Ovary (tissue), 9 donors: ENCODE data around the gene IL1R1. TPM values are rescaled to one million over a fixed set of nuclear protein-coding genes. Genes with fewer than 3 reads are reported as not detected.

Source experiments
- DNase-seq, 5 donors: peaks; one replicate each; pipeline ENCODE4 v3.0.0-alpha.2; 2019 to 2020
- H3K27ac ChIP-seq, 2 donors: fragments of 200-600 bp; one replicate each; pipeline versions ENCODE4 v1.5.1 to v1.8.0; 2019 to 2022
- H3K27me3 ChIP-seq: fragments of 200-600 bp; one replicate; pipeline ENCODE4 v1.8.0; 2022
- H3K36me3 ChIP-seq: fragments of 200-600 bp; sonication (generic); one replicate; pipeline ENCODE4 v1.5.1; 2019
- H3K4me1 ChIP-seq: one replicate; pipeline ENCODE4 v1.8.1; 2013; ENCODE audit warnings: mild to moderate bottlenecking, moderate library complexity; ENCODE audit not compliant: insufficient read depth
- H3K4me3 ChIP-seq: fragments of 200-600 bp; sonication (generic); one replicate; pipeline ENCODE4 v1.5.1; 2017
- H3K9me3 ChIP-seq, 2 donors: fragments of 200-600 bp in 1 of 2; sonication (generic) in 1 of 2; one replicate each; pipeline versions ENCODE4 v1.5.1 to v1.8.1; 2013 to 2019; ENCODE audit warnings: mild to moderate bottlenecking in 1 of 2, moderate library complexity in 1 of 2
- EP300 ChIP-seq: sonication (generic); formaldehyde crosslinking; IDR thresholded peaks from one replicate; pipeline ENCODE4 v1.6.1; 2017; ENCODE audit warnings: antibody characterized with exemption
- POLR2A ChIP-seq: fragments of 450-650 bp; IDR thresholded peaks from one replicate; pipeline ENCODE4 v1.6.1; 2017; ENCODE audit warnings: antibody characterized with exemption, mild to moderate bottlenecking, moderate library complexity
- WGBS, 3 donors: extraction: QIAGEN DNeasy Blood & Tissue Kit in 1 of 3; methylation state at CpG; one replicate each; pipeline versions ENCODE4 v1.1.5 to v1.1.7; 2013 to 2017; 5-methylcytosine and 5-hydroxymethylcytosine counted together
- intact Hi-C, 4 donors: fragments of 100-400 bp; cut with DNase I; formaldehyde crosslinking; loops; one replicate each; pipeline versions ENCODE4 v1.11.0 to v1.15.1; 2022 to 2023
- polyA plus RNA-seq, 2 donors: library from polyadenylated mRNA; stranded (reverse); fragments of 200-250 nt in 1 of 2; fragments of 350-450 nt in 1 of 2; fragmentation: Illumina TruSeq in 1 of 2; extraction: RNeasy Lipid Tissue Mini Kit (QIAGEN cat#74804) in 1 of 2; gene quantifications; one replicate each; pipeline ENCODE4 v1.2.3, GENCODE V29; 2013 to 2014
- total RNA-seq, 7 donors: library from RNA; depleted of rRNA in 2 of 7; stranded (reverse); fragments of >200 nt in 2 of 7; fragmentation: NEBNext Ultra II Directional in 3 of 7; extraction: Animal tissue kit (Norgen Biotek cat#: 25700) in 3 of 7; gene quantifications; one replicate each; pipeline versions ENCODE4 v1.1.0 to v1.2.4, GENCODE V29; 2016 to 2023
- TF ChIP-seq, protein P1 (sequence below), 3 donors: fragments of 450-650 bp in 2 of 3; fragments of 200-600 bp in 1 of 3; IDR thresholded peaks; one replicate each; pipeline versions ENCODE4 v1.5.1 to v1.8.0; 2016 to 2022; ENCODE audit warnings: antibody characterized with exemption in 3 of 3, mild to moderate bottlenecking in 1 of 3
- donor health status: DM: no; HTN: no; CAD: no; lungs with moderate emphysema.
- donor health status: DM: no; HTN: no; CAD: no.
- donor health status: Bipolar disorder and iron deficiency.
- donor health status: DM: yes; HTN: yes; CAD: no.
- donor health status: DM: no; HTN: no; CAD: no.
- donor health status: DM: yes; HTN: yes; CAD: no.

IL1R1 gene
- total and polyA plus RNA-seq, 9 donors = 6.5 to 142 (median 36.5) TPM

DNA sequence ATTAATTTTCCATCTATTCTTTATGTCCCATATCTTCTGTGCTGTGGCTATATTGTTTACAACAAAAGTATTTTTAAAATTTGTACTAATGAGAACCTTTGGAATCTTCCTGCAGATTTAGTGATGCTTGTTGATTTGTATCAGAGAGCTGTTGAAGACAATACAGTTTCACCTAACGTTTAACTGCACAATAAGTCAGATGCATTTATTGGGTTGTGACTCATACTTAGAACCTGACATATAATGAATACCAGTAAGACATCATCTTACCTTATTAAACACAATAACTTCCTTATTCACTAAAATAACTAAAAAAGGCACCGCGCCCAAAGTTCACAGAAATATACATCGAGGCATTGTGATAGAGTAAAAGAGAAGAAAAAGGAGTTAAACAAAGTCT, 43.8 kb upstream of the IL1R1 start:
- 86 to 98% (median 97%) methylated on average over 4 of the region's 4 CpGs for whole genome bisulfite sequencing, 3 donors

DNA sequence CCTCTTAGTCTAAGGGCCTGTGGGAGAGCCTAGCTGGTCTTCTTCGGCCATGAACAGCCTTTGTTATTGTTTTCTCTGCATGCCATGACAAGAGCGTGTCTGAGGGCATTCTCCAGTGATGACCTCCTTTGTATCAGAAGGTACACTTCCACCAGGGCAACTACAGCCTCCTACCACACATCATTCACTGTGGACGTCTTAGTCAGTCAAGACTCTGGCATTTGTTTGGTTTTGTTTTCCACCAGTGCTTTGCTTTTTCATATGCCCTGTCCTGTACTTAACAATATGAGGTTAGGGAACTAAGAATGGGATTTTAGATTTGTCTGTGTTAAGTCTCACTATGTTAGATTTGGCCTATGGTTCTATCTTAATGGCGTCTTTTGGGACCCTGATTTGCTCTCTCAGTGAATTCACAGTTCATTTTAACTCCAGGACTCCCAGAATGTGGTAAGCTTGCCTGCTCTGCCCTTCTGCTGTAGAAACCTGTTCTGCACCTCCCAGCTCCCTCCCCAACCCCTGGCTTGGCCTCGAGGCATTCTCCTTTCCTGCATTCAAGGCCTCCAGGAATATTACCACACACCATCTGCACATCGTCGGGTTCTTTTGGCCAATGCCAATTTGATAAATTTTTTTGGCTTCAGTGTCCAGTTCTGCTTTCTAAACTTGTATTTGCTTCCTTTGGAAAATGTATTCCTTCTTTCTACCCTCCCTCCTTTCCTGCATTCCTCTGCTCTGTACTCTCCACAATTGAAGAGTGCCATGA, 42.8 kb upstream of the IL1R1 start:
- DNase-seq = peak in 2 of 5 donors; percentile 43 to 54
- H3K9me3 ChIP-seq = no peaks in the 10 kb centered on the region
- peak overlapping the region in 1 of 2 donors; percentile 25 for H3K27ac ChIP-seq
- peaks cover 12% of the 10 kb centered on the region for H3K4me1 ChIP-seq
- WGBS, 3 donors = 48 to 54% (median 52%) methylated on average over 7 of the region's 7 CpGs
- H3K27me3 ChIP-seq = no peaks in the 10 kb centered on the region
- TF ChIP-seq POLR2A = no peak
- TF ChIP-seq, protein P1, sequence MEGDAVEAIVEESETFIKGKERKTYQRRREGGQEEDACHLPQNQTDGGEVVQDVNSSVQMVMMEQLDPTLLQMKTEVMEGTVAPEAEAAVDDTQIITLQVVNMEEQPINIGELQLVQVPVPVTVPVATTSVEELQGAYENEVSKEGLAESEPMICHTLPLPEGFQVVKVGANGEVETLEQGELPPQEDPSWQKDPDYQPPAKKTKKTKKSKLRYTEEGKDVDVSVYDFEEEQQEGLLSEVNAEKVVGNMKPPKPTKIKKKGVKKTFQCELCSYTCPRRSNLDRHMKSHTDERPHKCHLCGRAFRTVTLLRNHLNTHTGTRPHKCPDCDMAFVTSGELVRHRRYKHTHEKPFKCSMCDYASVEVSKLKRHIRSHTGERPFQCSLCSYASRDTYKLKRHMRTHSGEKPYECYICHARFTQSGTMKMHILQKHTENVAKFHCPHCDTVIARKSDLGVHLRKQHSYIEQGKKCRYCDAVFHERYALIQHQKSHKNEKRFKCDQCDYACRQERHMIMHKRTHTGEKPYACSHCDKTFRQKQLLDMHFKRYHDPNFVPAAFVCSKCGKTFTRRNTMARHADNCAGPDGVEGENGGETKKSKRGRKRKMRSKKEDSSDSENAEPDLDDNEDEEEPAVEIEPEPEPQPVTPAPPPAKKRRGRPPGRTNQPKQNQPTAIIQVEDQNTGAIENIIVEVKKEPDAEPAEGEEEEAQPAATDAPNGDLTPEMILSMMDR (IDR thresholded peaks at IDR 0.05) = no peak
- no peak for TF ChIP-seq EP300
- no peak overlapping the region for H3K4me3 ChIP-seq
- intact Hi-C loops = loop anchor here in 1 of 4 donors (10.0 kb wide), 1 partner anchor 75 kb away; no protein-coding TSS in a partner anchor
- H3K36me3 ChIP-seq = no peaks in the 10 kb centered on the region

More for the DNA sequence above, 43.8 kb upstream of the IL1R1 start:
- intact Hi-C loops = no loop called here
- DNase-seq = no peak
- no peak overlapping the region for H3K4me3 ChIP-seq
- TF ChIP-seq POLR2A (no peak), EP300 (no peak)
- TF ChIP-seq, protein P1 (IDR thresholded peaks at IDR 0.05) = no peak
- H3K36me3 ChIP-seq = no peaks in the 10 kb centered on the region
- no peaks in the 10 kb centered on the region for H3K27me3 ChIP-seq
- H3K4me1 ChIP-seq = peaks cover 10% of the 10 kb centered on the region
- no peak overlapping the region for H3K27ac ChIP-seq
- H3K9me3 ChIP-seq = no peaks in the 10 kb centered on the region

DNA sequence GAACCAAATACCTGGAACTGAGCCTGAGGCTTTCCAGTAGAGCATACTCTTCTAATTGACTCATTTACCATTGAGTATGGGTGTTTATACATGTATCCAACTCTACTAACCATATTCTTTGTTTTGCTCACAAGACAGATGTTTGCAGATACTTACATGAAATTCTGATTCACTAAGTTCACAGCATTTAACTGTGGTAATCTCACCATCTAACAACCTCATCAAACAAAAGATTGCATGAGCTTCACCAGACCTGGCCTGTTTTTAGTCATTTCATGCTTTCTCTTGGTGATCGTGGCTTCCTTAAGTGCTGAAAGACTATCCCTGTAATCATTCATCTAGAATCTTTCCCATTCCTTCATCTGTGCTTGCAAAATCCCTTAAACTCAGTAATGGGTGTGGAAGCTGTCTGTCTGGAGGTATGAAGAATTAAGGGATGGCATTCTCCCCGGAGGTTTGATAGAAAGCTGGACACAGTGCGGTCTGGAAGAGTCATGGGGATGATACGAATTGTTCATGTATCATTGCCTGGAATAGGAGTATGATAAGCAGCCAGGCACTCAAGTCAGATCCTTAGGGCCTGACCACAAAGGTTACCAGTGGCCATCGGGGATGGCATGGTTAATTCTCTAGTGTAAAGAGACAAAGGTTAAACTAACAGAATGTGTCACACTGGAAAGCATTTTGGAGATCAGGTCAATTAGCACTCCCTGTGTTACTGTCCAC, 42.0 kb upstream of the IL1R1 start:
- no peak overlapping the region for H3K27ac ChIP-seq
- WGBS, 3 donors = 56 to 90% (median 78%) methylated on average over 5 of the region's 5 CpGs

More for the DNA sequence above, 42.0 kb upstream of the IL1R1 start:
- no peaks in the 10 kb centered on the region for H3K36me3 ChIP-seq
- H3K27me3 ChIP-seq = no peaks in the 10 kb centered on the region
- intact Hi-C loops = loop anchor here in 1 of 4 donors (10.0 kb wide), 1 partner anchor 76 kb away; no protein-coding TSS in a partner anchor
- no peaks in the 10 kb centered on the region for H3K9me3 ChIP-seq
- TF ChIP-seq, protein P1 (IDR thresholded peaks at IDR 0.05) = no peak
- TF ChIP-seq POLR2A (no peak), EP300 (no peak)
- peaks cover 12% of the 10 kb centered on the region for H3K4me1 ChIP-seq
- no peak for DNase-seq
- no peak overlapping the region for H3K4me3 ChIP-seq
